ENCODE results near the gene MS4A7. TPM values are rescaled to one million over a fixed set of nuclear protein-coding genes. Genes with fewer than 3 reads are reported as not detected.

The MS4A7 gene
- total RNA-seq, 1 experiment from 2014 or later: 0.22 TPM

DNA sequence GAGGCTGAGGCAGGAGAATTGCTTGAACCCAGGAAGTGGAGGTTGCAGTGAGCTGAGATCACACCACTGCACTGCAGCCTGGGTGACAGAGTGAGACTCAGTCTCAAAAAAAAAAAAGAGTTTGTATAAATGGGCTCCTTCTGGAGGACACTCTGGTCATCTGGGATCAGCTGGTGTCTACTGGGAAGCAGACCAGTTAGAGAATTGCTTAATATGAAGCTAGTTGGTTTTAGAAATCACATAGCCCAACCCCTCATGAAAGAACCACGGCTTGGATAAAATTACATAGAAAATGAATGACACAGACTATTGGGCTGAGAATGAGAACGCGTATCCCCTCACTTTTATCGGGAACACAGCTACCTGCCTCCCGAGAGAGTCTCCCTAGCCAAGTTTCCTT, 14.7 kb downstream of the MS4A7 start:
- intact Hi-C loops (cut with micrococcal nuclease): no loop called here
- TF ChIP-seq SP1 (IDR thresholded peaks at IDR 0.05; ENCODE audit: low read depth) (no peak), SIN3A (IDR thresholded peaks at IDR 0.05; ENCODE audit: low read depth) (no peak), EZH2phosphoT487 (IDR thresholded peaks at IDR 0.05; ENCODE audit: borderline replicate concordance) (no peak), POLR2A (IDR thresholded peaks at IDR 0.05; ENCODE audit: borderline replicate concordance, extremely low read depth, insufficient read depth, insufficient read length) (no peak), ZFX (IDR thresholded peaks at IDR 0.05) (no peak), CEBPB (IDR thresholded peaks at IDR 0.05; ENCODE audit: low read depth) (no peak), EZH2 (IDR thresholded peaks at IDR 0.05) (no peak), SRF (IDR thresholded peaks at IDR 0.05; ENCODE audit: low read depth) (no peak), RAD21 (IDR thresholded peaks at IDR 0.05; ENCODE audit: low read depth) (no peak), ATF3 (IDR thresholded peaks at IDR 0.05) (no peak), ELF1 (IDR thresholded peaks at IDR 0.05; ENCODE audit: borderline replicate concordance, low read depth) (no peak), POLR2AphosphoS5 (IDR thresholded peaks at IDR 0.05; ENCODE audit: low read depth, low read length) (no peak), CBX3 (IDR thresholded peaks at IDR 0.05; ENCODE audit: low read depth) (no peak), TCF7L2 (IDR thresholded peaks at IDR 0.05; ENCODE audit: borderline replicate concordance, extremely low read depth, insufficient read depth, insufficient read length) (no peak), JUND (IDR thresholded peaks at IDR 0.05) (no peak), FOSL1 (IDR thresholded peaks at IDR 0.05; ENCODE audit: low read depth) (no peak), REST (IDR thresholded peaks at IDR 0.05; ENCODE audit: low read depth) (no peak)
- TF ChIP-seq, protein P1, sequence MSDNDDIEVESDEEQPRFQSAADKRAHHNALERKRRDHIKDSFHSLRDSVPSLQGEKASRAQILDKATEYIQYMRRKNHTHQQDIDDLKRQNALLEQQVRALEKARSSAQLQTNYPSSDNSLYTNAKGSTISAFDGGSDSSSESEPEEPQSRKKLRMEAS (IDR thresholded peaks at IDR 0.05): no peak
- TF ChIP-seq, protein P2, sequence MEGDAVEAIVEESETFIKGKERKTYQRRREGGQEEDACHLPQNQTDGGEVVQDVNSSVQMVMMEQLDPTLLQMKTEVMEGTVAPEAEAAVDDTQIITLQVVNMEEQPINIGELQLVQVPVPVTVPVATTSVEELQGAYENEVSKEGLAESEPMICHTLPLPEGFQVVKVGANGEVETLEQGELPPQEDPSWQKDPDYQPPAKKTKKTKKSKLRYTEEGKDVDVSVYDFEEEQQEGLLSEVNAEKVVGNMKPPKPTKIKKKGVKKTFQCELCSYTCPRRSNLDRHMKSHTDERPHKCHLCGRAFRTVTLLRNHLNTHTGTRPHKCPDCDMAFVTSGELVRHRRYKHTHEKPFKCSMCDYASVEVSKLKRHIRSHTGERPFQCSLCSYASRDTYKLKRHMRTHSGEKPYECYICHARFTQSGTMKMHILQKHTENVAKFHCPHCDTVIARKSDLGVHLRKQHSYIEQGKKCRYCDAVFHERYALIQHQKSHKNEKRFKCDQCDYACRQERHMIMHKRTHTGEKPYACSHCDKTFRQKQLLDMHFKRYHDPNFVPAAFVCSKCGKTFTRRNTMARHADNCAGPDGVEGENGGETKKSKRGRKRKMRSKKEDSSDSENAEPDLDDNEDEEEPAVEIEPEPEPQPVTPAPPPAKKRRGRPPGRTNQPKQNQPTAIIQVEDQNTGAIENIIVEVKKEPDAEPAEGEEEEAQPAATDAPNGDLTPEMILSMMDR (IDR thresholded peaks at IDR 0.05 in 2 of 3, conservative IDR thresholded peaks at IDR 0.05 in 1 of 3; ENCODE audit: borderline replicate concordance in 1 of 3, insufficient read depth in 1 of 3, low read depth in 2 of 3, low read length in 2 of 3): no peak
- H3K36me3 ChIP-seq (ENCODE audit: control insufficient read depth in 1 of 2, insufficient read depth in 2 of 2, low read length in 2 of 2): no peaks in the 10 kb centered on the region
- H3K4me3 ChIP-seq (replicated peaks in 1 of 2; ENCODE audit: low read depth in 1 of 2, low read length in 2 of 2): no peak overlapping the region
- ATAC-seq (no peak), DNase-seq (ENCODE audit: low read depth, low spot score) (no peak)
- H3K27ac ChIP-seq (ENCODE audit: low read depth, low read length): no peak overlapping the region
- POLR2A ChIA-PET: no interaction called here
- RAD21 ChIA-PET (ENCODE audit: low non-redundant PET in 1 of 2, low total read pairs in 2 of 2, uncharacterized antibody in 2 of 2, unreplicated experiment in 2 of 2): no interaction called here
- CTCF ChIA-PET: no interaction called here
- no peaks in the 10 kb centered on the region for H3K9me2 ChIP-seq (ENCODE audit: insufficient read depth)
- no peaks in the 10 kb centered on the region for H4K20me1 ChIP-seq (ENCODE audit: insufficient read depth)
- BruUV-seq (replicated peaks): no TSS peak
- no peaks in the 10 kb centered on the region for H3K27me3 ChIP-seq (ENCODE audit: insufficient read depth, low read length)
- no peaks in the 10 kb centered on the region for H3K4me1 ChIP-seq (ENCODE audit: control insufficient read depth in 1 of 2, insufficient read depth in 2 of 2, low read length in 2 of 2)
- no peak overlapping the region for H3K4me2 ChIP-seq (ENCODE audit: low read length)
- no peak overlapping the region for H2AFZ ChIP-seq (ENCODE audit: low read depth, low read length, poor library complexity, severe bottlenecking)
- H3K9me3 ChIP-seq (ENCODE audit: control insufficient read depth in 1 of 2, insufficient read depth in 1 of 2, low read depth in 1 of 2, low read length in 2 of 2): no peaks in the 10 kb centered on the region
- H3K79me2 ChIP-seq (ENCODE audit: insufficient read depth, low read length): no peaks in the 10 kb centered on the region
- no peak overlapping the region for H3K9ac ChIP-seq (ENCODE audit: low read length)

Measured in HCT116 (cell line).